HepG2 (cell line): ENCODE measurements around the gene BICRAL. TPM values are rescaled to one million over a fixed set of nuclear protein-coding genes. Genes with fewer than 3 reads are reported as not detected.
A peak's percentile ranks its signal among the peaks of the same experiment; 100 is the strongest.

Experiments used
- DZIP1 ChIP-seq: sonication (generic); formaldehyde crosslinking; IDR thresholded peaks from 2 replicates; pipeline ENCODE4 v1.5.0; 2020; ENCODE audit warnings: mild to moderate bottlenecking, missing genetic modification reagents
- FOSL2 ChIP-seq: sonication (generic); formaldehyde crosslinking; IDR thresholded peaks from 2 replicates; pipeline ENCODE4 v1.4.0; 2020; ENCODE audit warnings: missing genetic modification reagents
- HDAC2 ChIP-seq: sonication (generic); formaldehyde crosslinking; IDR thresholded peaks from 2 replicates; pipeline ENCODE4 v1.4.0; 2020; ENCODE audit warnings: missing genetic modification reagents
- IRF2 ChIP-seq: IDR thresholded peaks from 2 replicates; pipeline ENCODE4 v1.6.1; 2018; ENCODE audit warnings: missing genetic modification reagents, missing compliant biosample characterization
- KAT8 ChIP-seq: IDR thresholded peaks from 2 replicates; pipeline ENCODE4 v1.6.1; 2016; ENCODE audit warnings: missing genetic modification reagents, missing compliant biosample characterization
- MAZ ChIP-seq, 2 experiments: sonication (generic) in 1 of 2; formaldehyde crosslinking in 1 of 2; IDR thresholded peaks; 2 replicates each; pipeline versions ENCODE4 v1.5.0 to v1.6.1; 2012 to 2020; ENCODE audit warnings: low read depth in 2 of 2, mild to moderate bottlenecking in 2 of 2, borderline replicate concordance in 1 of 2, improper control_type of control experiment in 1 of 2, low read length in 1 of 2, missing genetic modification reagents in 1 of 2, moderate library complexity in 1 of 2
- RAD51 ChIP-seq: fragments of 450-650 bp; IDR thresholded peaks from 2 replicates; pipeline ENCODE4 v1.6.1; 2016; ENCODE audit warnings: borderline replicate concordance
- RFX5 ChIP-seq: IDR thresholded peaks from 2 replicates; pipeline ENCODE4 v1.6.1; 2011; ENCODE audit warnings: low read depth, low read length, improper control_type of control experiment
- SIX4 ChIP-seq: sonication (generic); formaldehyde crosslinking; IDR thresholded peaks from 2 replicates; pipeline ENCODE4 v1.4.0; 2020; ENCODE audit warnings: missing genetic modification reagents
- SMC3 ChIP-seq: IDR thresholded peaks from 2 replicates; pipeline ENCODE4 v1.6.1; 2011; ENCODE audit warnings: low read length, improper control_type of control experiment
- ZBTB10 ChIP-seq: sonication (generic); formaldehyde crosslinking; IDR thresholded peaks from 2 replicates; pipeline ENCODE4 v1.4.0; 2020; ENCODE audit warnings: missing genetic modification reagents, borderline replicate concordance
- ZFYVE20 ChIP-seq: sonication (generic); formaldehyde crosslinking; IDR thresholded peaks from 2 replicates; pipeline ENCODE4 v1.8.0; 2023; ENCODE audit warnings: low read depth, mild to moderate bottlenecking, moderate library complexity, missing genetic modification reagents, borderline replicate concordance
- ZMAT3 ChIP-seq: sonication (generic); formaldehyde crosslinking; conservative IDR thresholded peaks from 2 replicates; pipeline ENCODE4 v1.7.0; 2021; ENCODE audit warnings: missing genetic modification reagents
- ZMYM2 ChIP-seq: sonication (generic); formaldehyde crosslinking; IDR thresholded peaks from 2 replicates; pipeline ENCODE4 v1.8.0; 2022; ENCODE audit warnings: mild to moderate bottlenecking, missing genetic modification reagents
- ZNF143 ChIP-seq: sonication (generic); formaldehyde crosslinking; IDR thresholded peaks from 2 replicates; pipeline ENCODE4 v1.4.0; 2020; ENCODE audit warnings: missing genetic modification reagents
- polyA plus RNA-seq, 8 experiments: library from polyadenylated mRNA; depleted of rRNA in 3 of 8; stranded (reverse) in 7 of 8; unstranded in 1 of 8; fragments of >200 nt; fragmentation: Illumina TruSeq in 4 of 8; extraction: Trizol in 4 of 8; gene quantifications; 2 replicates each; pipeline versions ENCODE4 v1.2.1 to v1.2.3, GENCODE V29; 2011 to 2016; ENCODE audit warnings: low read depth in 4 of 8, missing spikeins in 1 of 8, mixed read lengths in 1 of 8; ENCODE audit not compliant: insufficient read depth in 1 of 8
- total RNA-seq, 5 experiments: library from RNA; depleted of rRNA; stranded (reverse); fragments of >200 nt; fragmentation: Illumina TruSeq; extraction: Trizol; gene quantifications; 2 replicates each; pipeline ENCODE4 v1.2.3, GENCODE V29; 2016; ENCODE audit warnings: low read depth in 1 of 5
- TF ChIP-seq, protein P1 (sequence below): IDR thresholded peaks from 2 replicates; pipeline ENCODE4 v1.4.0; 2020; ENCODE audit warnings: mild to moderate bottlenecking, missing genetic modification reagents

Gene BICRAL
- total and polyA plus RNA-seq, 2 of the 13 experiments (the other 11 are each of a cell fraction or from before 2014, with no cell fraction given) = 5.0 to 13.5 TPM

DNA sequence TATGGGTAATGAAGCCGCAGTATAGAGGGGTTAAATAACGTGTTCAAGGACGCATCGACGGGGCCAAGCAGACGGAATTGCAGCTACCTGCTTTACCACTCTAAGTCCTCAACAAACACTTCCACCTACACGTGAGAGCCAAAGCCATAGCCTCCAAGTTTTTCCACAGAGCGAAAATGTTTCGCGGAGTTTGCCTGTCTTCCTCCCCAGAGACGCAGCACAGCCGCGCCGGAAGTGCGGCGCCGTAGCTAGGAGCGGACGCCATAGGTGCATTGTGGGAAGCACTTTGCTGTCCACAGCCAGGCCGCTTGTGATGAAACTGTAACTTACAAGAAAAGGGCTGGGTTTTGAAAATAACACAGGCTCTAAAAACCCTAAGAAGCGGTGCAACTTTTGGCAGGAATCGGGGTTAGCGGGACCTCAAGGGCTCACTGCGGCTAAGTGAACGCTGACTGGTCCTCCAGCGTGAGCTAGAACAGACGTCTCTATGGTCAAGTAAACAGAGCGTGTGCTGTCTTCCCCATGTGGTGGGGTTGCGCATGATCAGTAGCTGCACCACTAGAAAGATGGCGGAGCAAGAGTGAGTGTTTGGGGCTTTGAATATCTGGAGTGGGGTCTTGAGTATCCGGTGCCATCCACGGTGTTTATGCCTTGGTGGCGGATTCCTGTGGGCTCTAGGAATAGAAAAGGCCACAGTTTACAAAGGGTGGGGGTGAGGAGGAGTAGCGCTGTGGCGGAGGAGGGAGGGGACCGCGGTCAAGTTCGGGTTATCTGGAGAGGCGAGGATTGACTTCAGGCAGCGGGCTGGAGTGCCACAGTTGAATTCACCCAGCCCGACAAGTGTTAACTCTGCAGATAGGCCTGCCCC lies 97.8 kb downstream of the BICRAL start, which contains the start of gene RPL7L1 (continued):
- TF ChIP-seq, protein P1, sequence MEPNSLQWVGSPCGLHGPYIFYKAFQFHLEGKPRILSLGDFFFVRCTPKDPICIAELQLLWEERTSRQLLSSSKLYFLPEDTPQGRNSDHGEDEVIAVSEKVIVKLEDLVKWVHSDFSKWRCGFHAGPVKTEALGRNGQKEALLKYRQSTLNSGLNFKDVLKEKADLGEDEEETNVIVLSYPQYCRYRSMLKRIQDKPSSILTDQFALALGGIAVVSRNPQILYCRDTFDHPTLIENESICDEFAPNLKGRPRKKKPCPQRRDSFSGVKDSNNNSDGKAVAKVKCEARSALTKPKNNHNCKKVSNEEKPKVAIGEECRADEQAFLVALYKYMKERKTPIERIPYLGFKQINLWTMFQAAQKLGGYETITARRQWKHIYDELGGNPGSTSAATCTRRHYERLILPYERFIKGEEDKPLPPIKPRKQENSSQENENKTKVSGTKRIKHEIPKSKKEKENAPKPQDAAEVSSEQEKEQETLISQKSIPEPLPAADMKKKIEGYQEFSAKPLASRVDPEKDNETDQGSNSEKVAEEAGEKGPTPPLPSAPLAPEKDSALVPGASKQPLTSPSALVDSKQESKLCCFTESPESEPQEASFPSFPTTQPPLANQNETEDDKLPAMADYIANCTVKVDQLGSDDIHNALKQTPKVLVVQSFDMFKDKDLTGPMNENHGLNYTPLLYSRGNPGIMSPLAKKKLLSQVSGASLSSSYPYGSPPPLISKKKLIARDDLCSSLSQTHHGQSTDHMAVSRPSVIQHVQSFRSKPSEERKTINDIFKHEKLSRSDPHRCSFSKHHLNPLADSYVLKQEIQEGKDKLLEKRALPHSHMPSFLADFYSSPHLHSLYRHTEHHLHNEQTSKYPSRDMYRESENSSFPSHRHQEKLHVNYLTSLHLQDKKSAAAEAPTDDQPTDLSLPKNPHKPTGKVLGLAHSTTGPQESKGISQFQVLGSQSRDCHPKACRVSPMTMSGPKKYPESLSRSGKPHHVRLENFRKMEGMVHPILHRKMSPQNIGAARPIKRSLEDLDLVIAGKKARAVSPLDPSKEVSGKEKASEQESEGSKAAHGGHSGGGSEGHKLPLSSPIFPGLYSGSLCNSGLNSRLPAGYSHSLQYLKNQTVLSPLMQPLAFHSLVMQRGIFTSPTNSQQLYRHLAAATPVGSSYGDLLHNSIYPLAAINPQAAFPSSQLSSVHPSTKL = peak; percentile 38
- TF ChIP-seq ZFYVE20 (peak; percentile 61; the same call in 1 of the 2 replicates), HDAC2 (CRISPR knock-in tag) (peak; percentile 68; the same call in 1 of the 2 replicates), RFX5 (peak; percentile 24; the same call in 1 of the 2 replicates), DZIP1 (no peak), ZMAT3 (peak; percentile 91), FOSL2 (CRISPR knock-in tag) (peak; percentile 50; the same call in 1 of the 2 replicates), ZNF143 (CRISPR knock-in tag) (peak; percentile 92), SMC3 (peak; percentile 17; the same call in 1 of the 2 replicates), IRF2 (CRISPR knock-in tag) (no peak), SIX4 (CRISPR knock-in tag) (0 out of 2 replicates have a peak, but pooled peaks have one; percentile 32), MAZ (IDR thresholded peaks at IDR 0.05; ENCODE audit: borderline replicate concordance, low read depth, low read length) (peak; percentile 66; the same call in 1 of the 2 replicates), MAZ (CRISPR knock-in tag; IDR thresholded peaks at IDR 0.05; ENCODE audit: low read depth) (peak; percentile 79), ZBTB10 (CRISPR knock-in tag) (peak; percentile 86; the same call in 1 of the 2 replicates), KAT8 (peak; percentile 99), ZMYM2 (CRISPR knock-in tag) (no peak; the same call in 1 of the 2 replicates), RAD51 (no peak)
